Aorta (tissue), 5 donors: Measurements from ENCODE around the gene SKI. TPM values are rescaled to one million over a fixed set of nuclear protein-coding genes. Genes with fewer than 3 reads are reported as not detected.

ENCODE experiments used
- ATAC-seq: fragments of 200-7000 bp; cut with Tn5 transposase; one replicate; pipeline ENCODE4 v1.9.1; 2022; ENCODE audit warnings: moderate library complexity; ENCODE audit not compliant: low FRiP score
- DNase-seq, 2 donors: peaks; one replicate each; pipeline ENCODE4 v3.0.0-alpha.2; 2020
- H3K27ac ChIP-seq, 2 donors: one replicate each; pipeline ENCODE4 v1.5.1; 2013; ENCODE audit warnings: low read length in 2 of 2, mild to moderate bottlenecking in 2 of 2, moderate library complexity in 2 of 2, control low read depth in 1 of 2, inconsistent platforms in 1 of 2, low read depth in 1 of 2
- H3K27me3 ChIP-seq, 2 donors: one replicate each; pipeline ENCODE4 v1.6.1; 2013; ENCODE audit warnings: control low read depth in 1 of 2, low read length in 1 of 2, mild to moderate bottlenecking in 1 of 2, moderate library complexity in 1 of 2; ENCODE audit not compliant: insufficient read depth in 2 of 2, control insufficient read depth in 1 of 2
- H3K36me3 ChIP-seq, 2 donors: one replicate each; pipeline ENCODE4 v1.6.1; 2013; ENCODE audit warnings: control low read depth in 1 of 2, low read length in 1 of 2, mild to moderate bottlenecking in 1 of 2; ENCODE audit not compliant: insufficient read depth in 2 of 2, control insufficient read depth in 1 of 2
- H3K4me1 ChIP-seq, 2 donors: one replicate each; pipeline ENCODE4 v1.6.1; 2013; ENCODE audit warnings: low read length in 2 of 2, control low read depth in 1 of 2, mild to moderate bottlenecking in 1 of 2, moderate library complexity in 1 of 2; ENCODE audit not compliant: insufficient read depth in 2 of 2, control insufficient read depth in 1 of 2
- H3K4me3 ChIP-seq, 2 donors: one replicate each; pipeline ENCODE4 v1.5.1; 2013; ENCODE audit warnings: low read length in 2 of 2, control low read depth in 1 of 2, mild to moderate bottlenecking in 1 of 2
- H3K9me3 ChIP-seq: one replicate; pipeline ENCODE4 v1.6.1; 2013; ENCODE audit warnings: mild to moderate bottlenecking, low read length; ENCODE audit not compliant: control insufficient read depth
- WGBS, 2 donors: extraction: QIAGEN DNeasy Blood & Tissue Kit; methylation state at CpG; one replicate each; pipeline ENCODE4 v1.1.7; 2013; 5-methylcytosine and 5-hydroxymethylcytosine counted together
- intact Hi-C, 2 donors: fragments of 100-400 bp; cut with DNase I; formaldehyde crosslinking; loops; one replicate each; pipeline versions ENCODE4 v1.14.2 to v1.15.0; 2022
- polyA plus RNA-seq, 2 donors: library from polyadenylated mRNA; stranded (reverse); fragments of 200-250 nt; gene quantifications; one replicate each; pipeline ENCODE4 v1.2.3, GENCODE V29; 2013
- total RNA-seq, 2 donors: library from RNA; stranded (reverse); fragmentation: NEBNext Ultra II Directional; extraction: Animal tissue kit (Norgen Biotek cat#: 25700); gene quantifications; one replicate each; pipeline ENCODE4 v1.2.1, GENCODE V29; 2021
- donor health status: healthy with polysubstance abuse.
- donor health status: Bipolar disorder and iron deficiency.
- donor health status: DM: no; HTN: no; CAD: no.
- donor health status: DM: no; HTN: no; CAD: no.
- donor health status: DM: yes; HTN: yes; CAD: no.

Gene SKI
- total and polyA plus RNA-seq, 4 donors = 20.7 to 129 (median 74.1) TPM

DNA sequence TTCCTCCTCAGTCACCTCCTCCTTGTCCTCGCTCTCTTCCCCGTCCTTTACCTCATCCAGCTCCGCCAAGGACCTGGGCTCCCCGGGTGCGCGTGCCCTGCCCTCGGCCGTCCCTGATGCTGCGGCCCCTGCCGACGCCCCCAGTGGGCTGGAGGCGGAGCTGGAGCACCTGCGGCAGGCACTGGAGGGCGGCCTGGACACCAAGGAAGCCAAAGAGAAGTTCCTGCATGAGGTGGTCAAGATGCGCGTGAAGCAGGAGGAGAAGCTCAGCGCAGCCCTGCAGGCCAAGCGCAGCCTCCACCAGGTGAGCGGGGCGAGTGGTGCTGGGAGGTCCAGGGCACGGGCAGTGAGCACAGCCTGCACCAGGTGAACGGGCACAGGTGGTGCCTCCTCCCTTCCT is 76.2 kb downstream of the SKI start:
- no peak overlapping the region for H3K27ac ChIP-seq
- ATAC-seq (no peak), DNase-seq (no peak)
- 89% methylated on average over 20 to 22 of the region's 22 CpGs for WGBS, 2 donors
- H3K36me3 ChIP-seq = peaks cover 0 to 13% of the 10 kb centered on the region in 2 donors
- intact Hi-C loops = no loop called here
- H3K9me3 ChIP-seq = no peaks in the 10 kb centered on the region
- H3K4me1 ChIP-seq = no peaks in the 10 kb centered on the region
- H3K27me3 ChIP-seq = no peaks in the 10 kb centered on the region
- no peak overlapping the region for H3K4me3 ChIP-seq

DNA sequence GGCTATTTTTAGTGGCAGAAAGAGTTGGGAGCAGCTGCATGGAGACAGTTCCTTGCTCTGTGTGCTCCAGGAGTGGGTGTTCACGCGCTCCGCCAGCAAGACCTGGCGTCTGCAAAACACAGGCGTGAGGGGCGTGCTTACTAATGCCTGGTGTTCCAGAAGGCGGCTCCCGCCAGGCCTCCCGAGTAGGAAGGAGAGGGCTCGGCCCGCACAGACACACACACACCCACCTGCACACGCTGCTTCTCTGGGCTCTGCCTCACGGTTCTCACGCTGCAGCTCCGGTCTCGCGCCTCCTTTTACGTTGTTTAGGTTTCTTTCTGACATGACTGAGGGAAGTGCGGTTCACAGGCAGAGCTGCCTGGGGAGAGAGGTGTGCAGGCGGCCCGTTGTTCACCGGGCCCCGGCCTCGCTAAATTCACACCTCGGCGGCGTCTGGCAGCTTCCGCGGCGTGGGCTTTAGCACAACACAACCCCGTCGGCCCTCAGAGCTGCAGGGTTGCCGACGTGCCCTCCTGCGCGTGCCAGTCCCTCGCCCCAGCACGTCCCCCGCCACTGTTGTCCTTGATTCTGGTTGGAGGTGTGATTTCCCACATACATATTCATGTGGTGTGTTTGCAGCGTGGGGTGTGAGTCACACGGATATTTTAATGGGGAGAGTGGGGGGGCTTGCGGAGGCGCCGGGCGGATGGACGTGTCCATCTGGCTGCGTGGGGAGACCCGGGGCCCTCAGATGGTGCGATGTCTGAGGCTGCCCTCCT is 77.0 kb downstream of the SKI start:
- WGBS, 2 donors = 74% methylated on average over 49 of the region's 49 CpGs
- Histone ChIP-seq H3K4me3 (no peak overlapping the region), H3K4me1 (no peaks in the 10 kb centered on the region), H3K9me3 (no peaks in the 10 kb centered on the region), H3K36me3 (peaks cover 0 to 13% of the 10 kb centered on the region in 2 donors), H3K27me3 (no peaks in the 10 kb centered on the region), H3K27ac (no peak overlapping the region)
- no peak for DNase-seq
- intact Hi-C loops = no loop called here
- ATAC-seq = no peak

DNA sequence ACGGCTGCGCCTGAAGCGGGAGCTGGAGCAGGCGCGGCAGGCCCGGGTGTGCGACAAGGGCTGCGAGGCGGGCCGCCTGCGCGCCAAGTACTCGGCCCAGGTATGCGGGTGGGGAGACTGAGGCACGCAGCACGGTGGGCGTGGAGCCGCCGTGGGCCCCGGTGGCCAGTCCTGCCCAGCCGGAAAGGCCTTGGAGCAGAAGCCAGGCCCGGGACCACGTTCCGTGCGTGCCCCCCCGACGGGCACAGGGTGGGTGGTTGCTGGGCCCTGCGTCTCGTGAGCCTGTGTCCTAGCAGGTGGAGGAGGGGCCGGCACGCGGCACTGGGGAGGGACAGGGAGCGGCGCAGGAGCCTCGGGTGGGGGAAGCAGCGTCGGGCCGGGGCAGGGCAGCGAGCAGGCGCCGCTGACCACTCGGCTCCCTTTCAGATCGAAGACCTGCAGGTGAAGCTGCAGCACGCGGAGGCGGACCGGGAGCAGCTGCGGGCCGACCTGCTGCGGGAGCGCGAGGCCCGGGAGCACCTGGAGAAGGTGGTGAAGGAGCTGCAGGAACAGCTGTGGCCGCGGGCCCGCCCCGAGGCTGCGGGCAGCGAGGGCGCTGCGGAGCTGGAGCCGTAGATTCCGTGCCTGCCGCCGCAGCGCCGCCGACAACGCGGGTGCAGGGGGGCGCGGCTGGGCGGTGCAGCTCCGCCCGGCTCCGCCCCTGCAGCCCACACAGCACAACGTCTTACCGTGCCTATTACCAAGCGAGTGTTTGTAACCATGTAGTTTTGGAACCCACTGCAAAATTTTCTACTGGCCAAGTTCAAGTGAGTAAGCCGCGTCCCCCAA is 78.2 kb downstream of the SKI start:
- H3K4me1 ChIP-seq = no peaks in the 10 kb centered on the region
- no peak overlapping the region for H3K27ac ChIP-seq
- peaks cover 0 to 13% of the 10 kb centered on the region in 2 donors for H3K36me3 ChIP-seq
- DNase-seq = no peak
- ATAC-seq = no peak
- no peaks in the 10 kb centered on the region for H3K27me3 ChIP-seq
- H3K4me3 ChIP-seq = no peak overlapping the region
- no peaks in the 10 kb centered on the region for H3K9me3 ChIP-seq
- WGBS, 2 donors = 86 to 88% methylated on average over 61 to 81 of the region's 81 CpGs
- intact Hi-C loops = no loop called here

DNA sequence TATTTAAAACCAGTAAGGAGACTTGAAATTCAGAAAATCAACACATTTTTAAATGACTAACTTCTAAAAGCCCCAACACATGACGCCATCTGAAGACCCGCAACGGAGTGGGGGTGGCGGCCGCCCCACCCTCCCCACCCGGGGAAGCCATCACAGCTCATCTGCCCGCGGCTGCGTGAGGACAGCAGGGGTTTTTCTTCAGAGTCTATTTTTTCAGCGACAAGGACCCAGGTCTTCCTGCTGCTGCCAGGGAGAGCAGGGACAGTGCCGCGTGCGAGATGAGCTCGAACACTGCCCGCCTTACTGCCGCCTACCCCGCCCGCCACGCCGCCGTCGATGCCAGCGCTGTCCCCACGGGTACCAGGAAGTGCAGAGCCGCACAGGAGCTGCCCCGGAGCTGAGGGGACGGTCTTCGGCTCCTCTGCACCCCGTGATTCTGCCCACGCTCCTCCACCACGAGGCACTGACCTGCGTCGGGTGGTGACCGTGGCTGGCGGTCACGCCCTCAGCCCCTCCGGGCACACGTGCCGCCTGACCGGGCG is 79.0 kb downstream of the SKI start:
- Histone ChIP-seq H3K27me3 (no peaks in the 10 kb centered on the region), H3K36me3 (peaks cover 0 to 13% of the 10 kb centered on the region in 2 donors), H3K4me3 (no peak overlapping the region), H3K27ac (no peak overlapping the region), H3K9me3 (no peaks in the 10 kb centered on the region), H3K4me1 (no peaks in the 10 kb centered on the region)
- 94 to 95% methylated on average over 41 of the region's 41 CpGs for WGBS, 2 donors
- intact Hi-C loops = no loop called here
- no peak for DNase-seq
- ATAC-seq = no peak

DNA sequence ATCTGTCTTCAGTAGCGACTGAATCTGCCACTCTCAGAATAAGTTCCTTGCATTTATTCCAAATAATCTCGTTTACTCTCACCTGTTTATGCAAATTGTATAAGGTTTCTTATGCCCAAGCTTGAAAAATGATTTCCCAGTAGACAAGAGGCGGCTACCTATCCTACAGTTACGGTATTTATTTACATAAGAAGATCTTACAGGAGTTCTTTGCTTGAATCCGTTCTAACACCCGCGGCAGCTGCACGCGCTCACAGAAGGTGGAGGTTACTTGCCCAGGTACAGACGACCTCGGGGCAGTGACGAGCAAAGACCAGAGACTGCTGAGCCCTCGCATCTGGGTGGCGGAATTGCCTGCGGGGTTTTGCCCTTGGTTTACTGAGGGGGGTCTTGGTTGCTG is 79.9 kb downstream of the SKI start:
- H3K36me3 ChIP-seq = peaks cover 0 to 13% of the 10 kb centered on the region in 2 donors

DNA sequence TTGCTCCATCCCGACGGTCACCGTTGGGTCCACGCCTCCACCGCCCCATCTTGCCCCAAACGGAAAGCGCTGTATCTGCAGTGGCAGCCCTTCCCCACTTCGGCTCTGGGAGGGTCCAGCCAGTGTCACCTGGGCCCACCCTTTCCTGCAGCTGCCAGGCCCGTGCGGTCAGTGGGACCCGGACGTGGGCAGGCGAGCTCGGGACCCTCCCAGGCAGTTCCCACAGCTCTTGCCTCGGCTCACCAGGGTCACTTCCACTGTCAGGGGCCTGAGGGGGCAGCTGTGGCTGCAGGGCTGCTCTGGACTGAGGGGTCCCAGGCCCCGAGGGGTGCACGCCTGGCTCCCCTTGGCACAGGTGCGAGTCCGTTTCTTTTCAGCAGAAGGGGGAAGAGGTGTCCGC is 80.7 kb downstream of the SKI start:
- Histone ChIP-seq H3K27me3 (no peaks in the 10 kb centered on the region), H3K36me3 (peaks cover 0 to 13% of the 10 kb centered on the region in 2 donors), H3K4me3 (no peak overlapping the region), H3K27ac (no peak overlapping the region), H3K4me1 (no peaks in the 10 kb centered on the region), H3K9me3 (no peaks in the 10 kb centered on the region)
- WGBS, 2 donors = 84 to 89% methylated on average over 20 of the region's 20 CpGs
- intact Hi-C loops = no loop called here
- no peak for ATAC-seq
- no peak for DNase-seq

More for the DNA sequence above, 79.9 kb downstream of the SKI start:
- H3K9me3 ChIP-seq = no peaks in the 10 kb centered on the region
- no peaks in the 10 kb centered on the region for H3K4me1 ChIP-seq
- no peak overlapping the region for H3K4me3 ChIP-seq
- DNase-seq (no peak), ATAC-seq (no peak)
- intact Hi-C loops = no loop called here
- no peak overlapping the region for H3K27ac ChIP-seq
- H3K27me3 ChIP-seq = no peaks in the 10 kb centered on the region
- 90 to 92% methylated on average over 15 of the region's 15 CpGs for WGBS, 2 donors

DNA sequence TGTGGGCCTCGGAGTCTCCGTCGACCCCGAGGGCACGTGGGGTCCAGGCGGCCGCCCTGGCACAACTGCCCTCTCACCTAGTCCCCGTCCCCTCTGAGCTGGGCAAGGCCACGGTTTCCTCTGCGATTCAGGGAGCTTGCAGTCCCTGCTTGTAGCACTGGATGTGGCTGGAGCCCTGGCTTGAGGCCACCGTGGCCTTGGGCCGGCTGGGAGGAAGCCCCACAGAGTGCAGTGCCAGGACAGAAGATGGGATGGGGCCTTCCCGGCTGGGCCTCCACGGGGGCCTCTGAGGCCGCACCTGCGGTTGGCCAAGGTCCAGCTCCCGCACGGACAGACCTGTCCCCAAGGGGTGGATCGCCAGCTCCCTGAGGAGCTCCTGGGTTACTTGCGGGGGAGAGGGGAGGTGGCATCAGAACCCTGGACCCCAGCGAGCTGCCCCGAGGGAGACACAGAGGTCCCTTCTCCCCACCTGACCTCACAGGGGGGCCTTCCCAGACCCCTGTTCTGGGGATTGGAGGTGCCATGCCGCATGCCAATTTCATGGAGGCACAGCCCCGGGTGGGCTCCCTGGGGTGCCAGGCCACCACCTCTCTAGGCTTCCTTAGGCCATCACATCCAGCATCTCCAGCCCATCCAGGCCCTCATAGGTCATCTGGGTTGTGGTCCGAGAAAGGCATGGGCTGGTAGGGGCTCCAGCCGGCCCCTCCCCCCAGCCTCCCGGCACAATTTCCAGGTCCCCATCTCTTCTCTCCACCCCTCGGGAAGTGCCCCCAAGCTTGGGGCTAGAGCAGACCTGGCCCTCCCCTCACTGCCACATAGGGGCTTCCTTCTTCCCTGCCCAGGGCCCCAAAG is 82.4 kb downstream of the SKI start:
- intact Hi-C loops = loop anchor here (5.0 kb wide), 2 partner anchors 72 to 78 kb away; no protein-coding TSS in a partner anchor
- 52 to 56% methylated on average over 28 of the region's 28 CpGs for WGBS, 2 donors
- peaks cover 0 to 6% of the 10 kb centered on the region in 2 donors for H3K36me3 ChIP-seq
- DNase-seq (no peak), ATAC-seq (no peak)
- no peak overlapping the region for H3K4me3 ChIP-seq
- H3K27me3 ChIP-seq = no peaks in the 10 kb centered on the region
- no peaks in the 10 kb centered on the region for H3K9me3 ChIP-seq
- peak overlapping the region in 1 of 2 donors; percentile 14 for H3K27ac ChIP-seq
- H3K4me1 ChIP-seq = no peaks in the 10 kb centered on the region
